CD4-positive, alpha-beta T cell treated with Interleukin-10 for 1 hour (primary cell): ENCODE measurements around the gene PDZD4.
A peak's percentile ranks its signal among the peaks of the same experiment; 100 is the strongest.

Experiments used
- DNase-seq: peaks from one replicate; pipeline ENCODE4 v3.0.0-alpha.2; 2020

PDZD4 gene

DNA sequence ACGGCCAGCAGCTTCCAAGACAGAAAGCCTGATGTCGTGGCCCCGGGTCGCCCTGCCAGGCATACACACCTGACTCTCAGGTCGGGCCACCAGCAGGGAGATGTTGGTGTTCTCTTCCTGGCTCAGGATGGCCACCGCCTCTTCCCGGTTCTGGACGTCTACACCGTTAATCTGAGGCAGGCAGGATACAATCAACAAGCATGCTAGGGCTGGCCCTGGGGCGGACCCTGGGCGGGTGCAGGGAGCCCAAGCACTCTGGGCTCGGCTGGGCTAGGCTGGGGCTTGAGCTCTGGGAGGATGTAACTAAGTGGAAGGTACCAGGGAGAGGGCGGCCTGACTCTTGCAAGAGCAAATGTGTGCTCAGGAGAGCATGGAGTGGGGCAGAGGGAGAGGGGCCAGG is 24.9 kb downstream of the PDZD4 start:
- DNase-seq = no peak

DNA sequence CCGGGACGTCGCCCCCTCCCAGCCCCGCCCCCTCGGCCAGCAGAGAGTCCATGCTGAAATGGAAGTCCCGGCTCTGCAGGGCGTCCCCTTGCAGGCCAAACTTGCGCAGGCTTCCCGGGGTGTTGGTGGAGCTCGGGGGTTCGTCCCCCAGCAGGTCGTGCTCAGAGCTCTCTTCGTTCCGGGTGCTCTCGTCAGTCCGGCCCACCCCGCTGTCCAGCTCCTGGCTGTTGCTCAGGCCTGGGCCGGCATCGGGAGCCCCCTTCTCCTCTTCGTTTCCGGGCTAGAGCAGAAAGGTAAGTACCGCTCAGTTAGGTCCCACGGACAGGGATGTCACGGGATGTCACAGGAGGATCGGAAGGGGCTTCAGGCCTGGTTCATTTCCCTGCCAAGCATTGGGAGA is 25.7 kb downstream of the PDZD4 start:
- no peak for DNase-seq

DNA sequence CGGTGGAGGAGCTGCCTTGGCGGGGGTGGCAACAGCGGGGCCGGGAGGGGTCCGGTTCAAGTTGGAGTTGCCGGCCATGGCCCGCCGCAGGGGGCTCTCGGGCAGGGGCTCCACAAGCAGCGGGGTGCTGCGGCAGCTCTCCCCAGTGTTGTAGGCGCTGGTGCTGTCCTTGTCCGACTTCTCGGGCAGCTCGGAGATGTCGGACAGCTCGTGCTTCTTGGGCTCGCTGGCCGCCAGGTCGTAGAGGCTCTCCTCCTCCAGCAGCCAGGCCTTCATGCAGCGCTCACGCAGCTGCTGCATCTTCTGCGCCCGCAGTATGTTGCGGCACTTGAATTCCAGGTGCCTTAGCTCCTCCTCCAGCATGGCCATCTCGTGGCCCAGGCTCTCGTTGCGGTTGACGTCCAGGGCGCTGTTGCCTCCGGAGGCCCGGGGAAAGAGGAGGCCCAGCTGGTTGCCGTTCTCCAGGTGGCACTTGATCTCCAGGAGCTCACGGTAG is 26.2 kb downstream of the PDZD4 start:
- DNase-seq = no peak

DNA sequence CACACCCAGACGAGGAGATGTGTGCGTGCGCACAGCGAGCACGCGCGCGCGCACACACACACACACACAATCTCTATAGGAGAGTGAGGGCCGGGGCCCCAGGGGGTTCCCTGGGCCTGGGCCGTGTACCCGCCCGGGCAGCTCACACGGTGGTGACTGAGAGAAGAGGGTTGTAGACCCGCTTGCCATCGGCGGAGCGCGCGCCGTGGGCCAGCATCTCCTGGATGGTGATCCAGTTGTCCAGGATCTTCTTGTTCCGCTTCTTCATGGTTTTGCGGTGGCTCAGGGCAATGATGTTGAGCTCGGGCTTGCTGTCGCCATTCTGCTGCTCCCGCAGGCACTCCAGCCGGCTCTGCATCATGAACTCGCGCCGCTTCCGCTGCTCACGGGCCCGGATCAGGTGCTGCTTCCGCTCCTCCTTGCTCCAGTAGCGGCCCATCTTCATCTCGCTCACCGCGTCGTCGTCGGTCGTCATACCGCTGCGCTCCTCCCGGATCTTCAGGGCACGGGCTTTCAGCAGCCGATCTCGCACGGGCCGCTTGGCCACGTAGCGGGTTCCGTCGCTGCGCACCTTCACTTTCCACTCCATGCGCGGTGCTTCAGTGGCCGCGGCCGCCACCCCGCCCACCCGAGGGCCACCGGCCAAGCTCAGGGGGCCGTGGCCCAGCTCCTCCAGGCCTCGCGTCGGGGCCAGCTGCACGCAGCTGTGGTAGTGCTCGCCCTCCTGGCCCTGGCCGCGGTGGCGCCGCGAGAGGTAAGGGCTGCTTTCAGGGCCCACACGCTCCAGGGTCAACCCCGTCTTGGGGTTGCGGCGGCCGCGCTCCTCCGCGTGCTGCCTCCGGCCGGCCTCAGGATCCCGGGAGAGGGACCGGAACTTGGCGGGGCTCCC is 26.9 kb downstream of the PDZD4 start:
- no peak for DNase-seq

DNA sequence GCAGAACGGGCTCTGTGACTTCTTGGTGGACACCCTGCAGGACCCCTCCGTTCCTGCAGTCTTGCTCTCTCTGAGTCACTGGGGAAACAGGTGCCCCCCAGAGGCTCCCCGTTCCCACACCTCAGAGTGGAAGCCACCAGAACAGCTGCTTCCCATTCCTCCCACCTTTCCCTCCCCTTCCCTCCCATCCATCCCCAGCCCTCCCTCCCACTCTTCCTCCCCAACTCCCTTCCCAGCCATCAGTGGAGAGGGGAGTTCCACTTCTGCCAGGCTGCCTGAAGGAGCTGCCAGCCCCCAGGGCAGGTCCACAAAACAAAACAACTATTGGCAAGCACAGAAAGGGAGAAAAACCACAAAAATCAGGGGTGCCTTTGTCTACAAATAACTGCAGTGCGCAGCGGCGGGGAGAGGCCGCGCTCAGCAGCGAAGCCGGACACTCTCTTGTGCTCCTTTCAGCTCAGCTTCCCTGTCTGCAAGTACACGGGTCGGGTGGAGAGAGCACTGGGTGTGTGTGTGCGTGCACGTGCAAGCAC is 27.8 kb downstream of the PDZD4 start:
- DNase-seq = no peak

DNA sequence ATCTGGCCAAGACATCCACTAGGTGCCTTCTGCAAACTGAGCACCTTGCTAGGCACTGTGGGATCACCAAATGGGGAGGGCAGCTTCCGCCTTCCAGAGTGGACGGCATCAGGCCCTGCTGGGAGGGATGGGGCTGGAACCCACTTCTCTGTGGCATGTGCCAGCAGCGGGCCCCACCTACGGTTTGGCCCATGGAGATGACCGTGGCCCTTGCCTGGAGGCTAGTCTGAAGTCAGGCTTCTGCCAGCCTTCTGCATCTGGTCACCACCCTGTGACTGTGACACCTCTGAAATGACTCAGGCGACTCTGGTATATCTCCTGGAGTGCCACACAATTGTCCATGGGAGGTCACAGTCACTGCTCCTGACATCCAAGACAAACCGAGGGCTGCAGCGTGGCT is 28.7 kb downstream of the PDZD4 start:
- DNase-seq = no peak

DNA sequence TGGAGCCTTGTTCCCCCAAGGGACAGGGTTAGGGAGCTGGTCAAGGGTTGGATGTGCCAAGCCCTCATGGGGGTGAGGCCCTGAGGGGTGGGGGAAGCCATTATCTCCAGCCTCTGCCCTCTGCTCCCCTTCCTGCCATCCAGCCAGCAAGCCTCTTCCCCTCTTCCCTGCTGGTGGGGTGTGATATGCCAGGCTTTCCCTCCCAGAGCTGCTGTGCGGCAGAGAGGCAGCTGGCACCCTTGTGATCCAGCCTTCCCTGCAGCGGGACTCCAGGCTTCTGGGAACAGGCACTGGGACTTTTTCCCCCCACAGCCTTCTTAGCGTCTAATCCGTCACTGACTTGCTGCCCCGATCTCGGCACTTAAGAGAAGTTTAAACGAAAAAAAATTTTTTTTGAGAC is 29.6 kb downstream of the PDZD4 start:
- DNase-seq = no peak

DNA sequence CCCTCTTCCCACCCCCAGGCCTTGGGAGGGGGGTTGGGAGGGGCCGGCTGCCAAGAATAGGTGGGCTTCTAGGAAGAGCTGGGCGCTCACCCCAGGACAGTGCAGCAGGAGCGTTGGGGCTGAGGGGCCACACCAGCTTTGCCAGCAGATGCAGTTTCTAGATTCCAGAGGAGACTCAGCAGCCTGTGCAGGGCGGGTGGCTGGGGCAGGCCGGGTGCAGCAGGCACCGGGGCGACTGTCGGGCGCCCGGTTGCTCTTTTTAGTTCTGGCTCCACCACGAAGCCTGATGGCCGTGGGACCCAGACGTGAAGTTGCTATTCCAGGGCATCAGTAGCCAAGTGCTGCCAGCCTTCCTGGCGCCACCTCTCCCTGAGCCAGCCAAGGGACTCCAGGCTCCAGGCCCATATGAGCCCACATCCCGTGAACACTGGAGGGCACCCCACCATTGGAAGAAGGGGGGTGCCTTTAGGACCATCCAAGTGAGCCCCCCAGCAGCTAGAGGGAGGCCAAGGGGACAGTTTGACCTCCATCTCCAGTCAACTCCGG is 30.1 kb downstream of the PDZD4 start:
- DNase-seq = no peak

DNA sequence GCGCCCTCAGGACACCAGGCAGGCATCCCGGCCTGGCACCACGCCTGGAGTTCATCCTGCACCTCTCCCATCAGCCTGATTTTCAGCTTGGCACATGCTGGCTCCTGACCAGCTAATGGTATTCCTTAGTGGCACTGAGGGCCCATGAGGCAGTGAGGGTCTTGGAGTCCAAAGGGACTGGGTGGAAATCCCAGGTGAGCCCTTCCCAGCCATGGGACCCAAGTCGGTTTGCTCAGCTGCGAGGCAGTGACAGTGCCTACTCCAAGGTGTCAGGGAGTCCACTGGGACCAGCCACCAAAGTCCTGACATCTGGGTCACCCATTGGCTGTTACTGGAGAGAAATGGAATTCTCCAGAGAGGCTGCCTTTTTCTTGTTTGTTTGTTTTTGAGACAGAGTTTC is 31.0 kb downstream of the PDZD4 start:
- no peak for DNase-seq

DNA sequence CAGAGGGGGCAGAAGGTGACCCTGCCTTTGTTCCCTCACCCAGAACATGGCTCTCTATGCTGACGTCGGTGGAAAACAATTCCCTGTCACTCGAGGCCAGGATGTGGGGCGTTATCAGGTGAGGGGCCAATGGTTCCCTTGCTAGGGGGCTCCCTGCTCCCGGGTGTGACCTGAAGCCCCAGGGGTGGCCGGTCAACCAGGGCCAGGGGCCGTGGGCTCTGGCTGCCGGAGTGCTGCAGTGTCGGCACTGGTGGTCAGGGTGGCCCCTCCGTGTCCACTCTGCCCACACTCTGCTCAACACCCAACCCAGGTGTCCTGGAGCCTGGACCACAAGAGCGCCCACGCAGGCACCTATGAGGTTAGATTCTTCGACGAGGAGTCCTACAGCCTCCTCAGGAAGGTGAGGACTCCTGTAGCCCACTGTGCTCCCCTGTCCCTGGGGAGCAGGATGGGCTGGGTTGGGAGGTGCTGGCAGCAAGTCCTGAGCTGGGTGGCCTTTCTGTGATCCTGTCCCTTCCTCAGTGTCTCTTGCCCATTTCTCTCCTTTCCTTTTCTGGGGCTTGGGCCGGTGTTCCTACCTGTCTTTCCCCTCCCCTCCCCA is 32.8 kb downstream of the PDZD4 start:
- DNase-seq = no peak

DNA sequence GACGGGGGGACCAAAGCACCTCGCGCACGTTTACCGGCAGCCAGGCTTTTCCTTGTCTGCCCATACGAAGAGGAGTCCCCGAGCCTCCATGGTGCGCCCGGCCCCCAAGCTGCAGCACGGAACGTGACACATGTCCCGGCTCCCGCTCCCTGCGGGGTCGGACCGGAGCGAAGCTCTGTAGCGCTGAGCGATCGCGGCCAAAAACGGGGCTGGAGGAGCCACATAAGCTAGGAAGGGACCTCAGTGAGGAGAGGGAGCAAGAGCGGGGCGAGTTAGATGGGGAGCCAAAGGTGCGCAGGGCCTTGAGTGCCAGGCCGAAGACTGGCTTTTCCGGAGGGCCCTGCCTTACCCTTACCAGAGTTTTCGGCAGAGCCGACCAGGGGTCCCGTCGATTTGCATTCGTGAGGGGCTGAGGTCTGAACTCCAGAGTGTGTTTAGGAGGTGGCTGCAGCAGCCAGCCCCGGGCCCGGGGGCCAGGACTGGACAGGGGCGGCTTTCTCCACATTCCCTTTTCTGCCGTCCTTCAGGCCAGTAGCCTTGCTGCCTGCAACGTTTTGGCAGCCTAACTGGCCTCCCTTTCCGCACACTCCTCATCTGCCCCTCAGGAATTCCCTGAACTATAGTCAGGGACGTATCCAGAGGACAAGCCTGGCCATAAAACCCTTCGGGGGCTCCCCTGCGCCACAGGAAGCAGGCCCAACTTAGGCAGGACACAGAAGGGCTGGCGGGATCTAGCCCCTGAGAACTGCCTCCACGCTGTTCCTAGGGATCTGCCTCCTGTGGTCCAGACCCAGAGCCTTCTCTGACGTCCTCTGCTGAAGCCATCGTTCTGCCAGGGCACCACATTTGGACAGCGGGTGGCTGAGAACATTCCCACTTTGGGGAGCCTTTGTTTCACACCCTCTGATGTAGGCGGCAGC is 35.2 kb downstream of the PDZD4 start:
- no peak for DNase-seq

DNA sequence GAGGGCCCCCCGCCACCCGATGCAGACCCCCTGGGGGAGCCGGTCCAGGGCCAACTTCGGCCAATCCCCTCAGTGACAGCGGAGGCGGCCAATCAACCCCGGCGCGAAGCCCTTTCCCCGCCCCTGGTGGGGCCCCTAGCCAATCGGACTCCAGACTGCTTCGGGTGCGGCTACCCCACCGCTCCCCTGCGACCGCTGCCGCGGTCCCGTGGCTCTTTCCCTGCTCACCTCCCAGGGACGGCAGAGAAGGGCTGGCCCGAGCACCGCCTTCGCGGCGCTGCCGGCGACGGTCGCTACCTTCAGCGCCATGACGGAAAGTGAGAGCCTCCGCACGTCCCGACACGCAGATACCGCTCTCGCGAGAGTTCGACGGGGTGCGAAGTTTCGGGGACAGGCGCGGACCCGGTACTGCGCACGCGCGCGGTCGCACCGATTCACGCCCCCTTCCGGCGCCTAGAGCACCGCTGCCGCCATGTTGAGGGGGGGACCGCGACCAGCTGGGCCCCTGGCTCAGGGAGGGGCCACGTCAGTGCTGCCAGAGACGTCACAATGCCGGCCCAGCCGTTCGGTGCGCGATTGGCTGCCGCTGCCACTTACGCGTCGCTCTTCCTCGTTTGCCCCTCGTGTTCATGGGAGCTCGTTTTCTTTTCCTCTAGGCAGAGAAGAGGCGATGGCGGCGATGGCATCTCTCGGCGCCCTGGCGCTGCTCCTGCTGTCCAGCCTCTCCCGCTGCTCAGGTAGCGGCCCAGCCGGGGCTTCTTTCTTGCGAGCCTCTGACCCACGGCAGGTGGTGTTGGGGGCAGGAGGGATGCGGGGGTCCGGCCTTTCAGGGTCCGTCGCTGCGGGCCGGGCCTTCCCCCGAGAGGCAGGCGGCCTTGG is 36.1 kb downstream of the PDZD4 start, which contains the start of the genes IDH3G and SSR4:
TSS of gene IDH3G (minus strand) at position 358 of the 879 bp plus-strand sequence. CDS start at position 309, 49 bp downstream.
TSS of gene SSR4 (plus strand) at position 651 of the 879 bp plus-strand sequence. CDS start at position 671, 20 bp downstream.
- peak; percentile 95 for DNase-seq

DNA sequence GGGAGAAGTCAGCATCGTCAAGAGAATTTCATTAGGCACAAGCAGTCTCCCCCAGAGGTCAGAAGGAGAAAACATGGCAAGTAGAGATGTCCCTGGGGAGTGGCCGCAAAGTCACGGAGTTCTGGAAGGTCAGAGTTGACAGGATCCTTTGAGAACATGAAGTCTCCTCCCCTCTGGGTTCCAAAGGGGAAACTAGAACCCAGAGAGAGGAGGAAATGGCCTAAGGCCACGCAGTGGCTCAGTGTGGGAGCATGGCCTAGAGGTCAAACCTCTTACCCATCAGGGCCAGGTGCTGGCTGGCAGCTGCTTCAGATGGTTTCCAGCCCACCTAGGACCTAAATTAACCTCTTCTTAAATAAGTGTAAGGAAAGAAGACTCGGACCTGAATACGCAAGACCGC is 37.1 kb downstream of the PDZD4 start:
- no peak for DNase-seq

DNA sequence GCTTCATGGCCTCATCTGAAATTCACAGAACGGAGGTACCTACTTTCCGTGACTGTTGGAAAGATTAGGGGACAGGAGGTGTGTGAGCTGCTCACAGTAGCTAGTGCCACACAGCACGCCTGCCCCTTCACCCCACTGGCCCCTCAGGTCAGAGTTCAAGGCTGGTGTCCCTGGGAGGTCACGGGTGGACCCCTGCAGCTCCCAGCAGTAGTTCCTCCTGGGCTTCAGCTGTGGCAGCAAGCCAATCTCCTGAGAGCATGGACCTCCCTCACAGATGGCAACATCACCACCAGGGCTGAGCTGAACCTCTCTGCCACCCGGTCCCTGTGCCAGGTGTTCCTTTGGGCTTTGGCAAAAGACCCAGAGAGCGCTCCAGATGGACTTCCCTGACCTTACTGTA is 38.0 kb downstream of the PDZD4 start:
- no peak for DNase-seq

DNA sequence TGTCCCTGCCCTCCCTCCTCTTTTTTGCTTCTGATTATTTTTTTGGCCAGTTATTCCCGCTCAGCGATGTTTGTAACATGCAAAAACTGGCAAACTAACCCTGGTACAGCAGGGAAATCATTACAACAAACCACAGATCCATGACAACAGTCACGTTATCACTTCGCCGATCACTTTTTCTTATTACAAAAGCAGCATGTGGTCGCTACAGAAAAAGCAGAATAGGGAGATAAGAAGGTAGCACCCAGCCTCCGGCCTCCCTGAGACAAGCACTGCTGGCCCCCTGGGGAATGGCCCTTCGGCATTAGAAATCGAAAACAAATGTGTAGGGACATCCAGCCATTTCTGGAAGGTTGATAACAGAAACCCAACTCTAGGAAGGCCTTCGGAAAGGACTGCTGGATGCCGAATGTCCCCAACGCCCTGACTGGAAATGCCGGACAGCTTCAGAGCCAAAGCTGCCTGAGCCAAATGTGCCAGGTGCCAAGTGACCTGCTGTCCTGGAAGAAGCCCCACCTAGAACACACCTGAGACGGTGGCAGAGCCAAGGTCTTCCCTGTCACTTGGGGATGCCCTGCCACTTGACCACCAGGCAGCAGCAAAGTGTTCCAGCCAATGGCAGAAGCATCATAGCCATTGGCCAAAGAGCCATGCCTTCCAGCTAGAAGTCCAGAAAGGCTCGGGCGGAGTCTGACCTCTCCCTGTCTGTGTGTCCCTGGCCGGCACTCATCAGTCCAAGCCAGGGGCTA is 39.1 kb downstream of the PDZD4 start:
- no peak for DNase-seq

DNA sequence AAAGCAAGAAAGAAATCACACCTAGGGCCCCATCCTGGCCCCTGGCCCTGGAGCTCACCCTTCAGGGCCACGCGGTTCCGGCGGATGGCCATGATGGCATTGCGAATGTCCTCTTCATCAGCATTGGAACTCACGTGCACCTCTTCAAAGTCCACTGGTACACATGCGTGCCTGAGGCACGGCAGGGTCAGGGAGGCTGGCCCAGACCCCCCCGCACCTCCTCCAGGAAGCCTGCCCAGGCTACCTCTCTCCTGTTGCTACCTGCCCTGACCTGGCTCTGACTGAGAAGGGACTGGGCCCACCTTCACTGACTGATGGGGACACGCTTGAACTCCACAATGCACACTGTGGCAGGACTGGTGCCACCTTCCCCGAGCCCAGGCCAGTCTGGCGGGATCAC is 40.7 kb downstream of the PDZD4 start:
- no peak for DNase-seq

DNA sequence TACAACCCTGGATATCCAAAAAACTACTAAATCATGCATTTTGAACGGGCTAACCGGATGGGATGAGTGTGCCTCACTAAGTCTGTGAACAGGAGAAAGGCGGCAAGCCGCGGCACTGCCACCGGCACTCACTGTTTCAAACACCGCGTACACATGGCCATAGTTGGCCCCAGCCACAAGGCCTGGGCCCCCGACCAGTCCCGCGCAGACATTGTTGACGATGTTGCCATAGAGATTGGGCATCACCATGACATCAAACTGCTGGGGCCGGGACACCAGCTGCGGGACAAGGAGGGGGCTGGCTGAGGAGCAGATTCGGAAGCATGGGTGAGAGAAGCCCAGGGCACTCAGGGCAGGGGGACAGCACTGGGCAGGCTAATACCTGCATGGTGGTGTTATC is 43.7 kb downstream of the PDZD4 start:
- no peak for DNase-seq

DNA sequence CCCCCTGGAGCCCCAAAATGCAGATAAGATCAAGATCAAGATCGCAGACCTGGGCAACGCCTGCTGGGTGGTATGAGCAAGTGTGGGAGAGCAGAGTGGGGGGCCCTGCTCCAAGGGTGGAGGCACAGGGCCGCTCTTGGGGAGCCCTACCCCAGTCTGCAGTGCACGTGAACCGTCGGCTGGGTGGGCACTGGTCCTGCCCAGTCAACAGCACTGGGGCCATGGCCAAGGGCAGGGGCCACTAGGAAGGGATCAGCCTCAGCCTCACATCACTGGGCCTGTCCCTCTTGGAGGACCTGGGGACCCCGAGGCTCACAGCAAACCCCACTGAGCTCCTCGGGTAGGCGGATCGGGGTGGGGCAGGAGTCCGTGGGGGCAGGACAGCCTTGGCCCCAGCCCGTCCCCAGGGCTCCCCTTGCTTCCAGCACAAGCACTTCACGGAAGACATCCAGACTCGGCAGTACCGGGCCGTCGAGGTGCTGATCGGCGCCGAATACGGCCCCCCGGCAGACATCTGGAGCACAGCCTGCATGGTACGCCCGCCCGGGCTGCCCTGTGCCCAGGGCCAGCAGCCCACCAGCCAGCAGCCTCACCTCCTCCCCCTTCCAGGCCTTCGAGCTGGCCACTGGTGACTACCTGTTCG is 45.9 kb downstream of the PDZD4 start:
- DNase-seq = no peak

DNA sequence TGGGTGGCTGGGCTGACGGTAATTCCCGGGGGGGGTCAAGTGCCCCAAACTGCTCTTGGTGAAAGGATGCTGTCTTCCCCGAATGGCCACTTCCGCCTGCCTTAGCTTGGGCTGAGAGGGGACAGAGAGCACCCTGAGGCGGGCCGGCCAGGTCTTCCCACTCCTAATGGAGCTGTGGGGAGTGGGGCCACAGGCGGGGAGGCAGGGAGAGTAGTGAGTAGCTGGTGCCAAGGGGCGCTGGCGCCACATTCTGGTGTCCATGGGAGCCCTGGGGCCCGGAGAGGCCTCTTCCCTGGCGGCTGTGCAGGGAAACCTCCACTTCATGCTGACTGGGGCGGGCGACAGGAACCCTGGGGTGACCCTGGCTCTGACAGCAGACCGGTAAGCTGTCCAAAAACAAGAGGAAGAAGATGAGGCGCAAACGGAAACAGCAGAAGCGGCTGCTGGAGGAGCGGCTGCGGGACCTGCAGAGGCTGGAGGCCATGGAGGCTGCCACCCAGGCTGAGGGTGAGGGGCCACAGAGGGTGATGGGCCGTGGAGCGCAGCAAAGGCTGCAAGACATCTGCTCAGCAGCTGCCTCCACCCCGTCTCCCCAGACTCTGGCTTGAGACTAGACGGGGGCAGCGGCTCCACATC is 46.8 kb downstream of the PDZD4 start:
- DNase-seq = no peak

DNA sequence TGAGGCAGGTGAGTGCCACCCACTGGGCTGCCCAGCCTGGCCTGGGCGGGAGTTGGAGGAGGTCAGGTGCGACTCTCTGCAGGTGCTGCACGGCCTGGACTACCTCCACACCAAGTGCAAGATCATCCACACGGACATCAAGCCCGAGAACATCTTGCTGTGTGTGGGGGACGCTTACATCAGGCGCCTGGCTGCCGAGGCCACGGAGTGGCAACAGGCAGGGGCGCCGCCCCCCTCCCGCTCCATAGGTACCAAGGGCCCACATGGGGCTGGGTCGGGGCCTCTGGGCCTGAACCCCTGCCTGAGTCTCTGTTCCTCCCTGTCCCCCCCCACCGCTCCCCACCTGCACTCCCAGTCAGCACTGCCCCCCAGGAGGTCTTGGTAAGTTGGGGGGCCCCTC is 47.5 kb downstream of the PDZD4 start:
- DNase-seq = no peak
